8988T (cell line): ENCODE results near the gene REM2.

ENCODE experiments used
- DNase-seq: peaks from one replicate; pipeline ENCODE4 v3.0.0; 2011

Gene REM2

DNA sequence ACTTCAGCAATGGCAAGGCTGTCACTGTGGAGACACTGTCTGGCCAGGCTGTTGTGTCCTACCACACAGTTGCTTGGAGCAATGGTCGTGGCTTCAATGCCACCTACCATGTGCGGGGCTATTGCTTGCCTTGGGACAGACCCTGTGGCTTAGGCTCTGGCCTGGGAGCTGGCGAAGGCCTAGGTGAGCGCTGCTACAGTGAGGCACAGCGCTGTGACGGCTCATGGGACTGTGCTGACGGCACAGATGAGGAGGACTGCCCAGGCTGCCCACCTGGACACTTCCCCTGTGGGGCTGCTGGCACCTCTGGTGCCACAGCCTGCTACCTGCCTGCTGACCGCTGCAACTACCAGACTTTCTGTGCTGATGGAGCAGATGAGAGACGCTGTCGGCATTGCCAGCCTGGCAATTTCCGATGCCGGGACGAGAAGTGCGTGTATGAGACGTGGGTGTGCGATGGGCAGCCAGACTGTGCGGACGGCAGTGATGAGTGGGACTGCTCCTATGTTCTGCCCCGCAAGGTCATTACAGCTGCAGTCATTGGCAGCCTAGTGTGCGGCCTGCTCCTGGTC, 7.2 kb upstream of the REM2 start:
- DNase-seq = no peak

DNA sequence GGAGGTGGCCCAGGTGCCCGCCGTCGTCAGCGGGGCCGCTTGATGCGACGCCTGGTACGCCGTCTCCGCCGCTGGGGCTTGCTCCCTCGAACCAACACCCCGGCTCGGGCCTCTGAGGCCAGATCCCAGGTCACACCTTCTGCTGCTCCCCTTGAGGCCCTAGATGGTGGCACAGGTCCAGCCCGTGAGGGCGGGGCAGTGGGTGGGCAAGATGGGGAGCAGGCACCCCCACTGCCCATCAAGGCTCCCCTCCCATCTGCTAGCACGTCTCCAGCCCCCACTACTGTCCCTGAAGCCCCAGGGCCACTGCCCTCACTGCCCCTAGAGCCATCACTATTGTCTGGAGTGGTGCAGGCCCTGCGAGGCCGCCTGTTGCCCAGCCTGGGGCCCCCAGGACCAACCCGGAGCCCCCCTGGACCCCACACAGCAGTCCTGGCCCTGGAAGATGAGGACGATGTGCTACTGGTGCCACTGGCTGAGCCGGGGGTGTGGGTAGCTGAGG, 6.0 kb upstream of the REM2 start:
- DNase-seq = no peak

DNA sequence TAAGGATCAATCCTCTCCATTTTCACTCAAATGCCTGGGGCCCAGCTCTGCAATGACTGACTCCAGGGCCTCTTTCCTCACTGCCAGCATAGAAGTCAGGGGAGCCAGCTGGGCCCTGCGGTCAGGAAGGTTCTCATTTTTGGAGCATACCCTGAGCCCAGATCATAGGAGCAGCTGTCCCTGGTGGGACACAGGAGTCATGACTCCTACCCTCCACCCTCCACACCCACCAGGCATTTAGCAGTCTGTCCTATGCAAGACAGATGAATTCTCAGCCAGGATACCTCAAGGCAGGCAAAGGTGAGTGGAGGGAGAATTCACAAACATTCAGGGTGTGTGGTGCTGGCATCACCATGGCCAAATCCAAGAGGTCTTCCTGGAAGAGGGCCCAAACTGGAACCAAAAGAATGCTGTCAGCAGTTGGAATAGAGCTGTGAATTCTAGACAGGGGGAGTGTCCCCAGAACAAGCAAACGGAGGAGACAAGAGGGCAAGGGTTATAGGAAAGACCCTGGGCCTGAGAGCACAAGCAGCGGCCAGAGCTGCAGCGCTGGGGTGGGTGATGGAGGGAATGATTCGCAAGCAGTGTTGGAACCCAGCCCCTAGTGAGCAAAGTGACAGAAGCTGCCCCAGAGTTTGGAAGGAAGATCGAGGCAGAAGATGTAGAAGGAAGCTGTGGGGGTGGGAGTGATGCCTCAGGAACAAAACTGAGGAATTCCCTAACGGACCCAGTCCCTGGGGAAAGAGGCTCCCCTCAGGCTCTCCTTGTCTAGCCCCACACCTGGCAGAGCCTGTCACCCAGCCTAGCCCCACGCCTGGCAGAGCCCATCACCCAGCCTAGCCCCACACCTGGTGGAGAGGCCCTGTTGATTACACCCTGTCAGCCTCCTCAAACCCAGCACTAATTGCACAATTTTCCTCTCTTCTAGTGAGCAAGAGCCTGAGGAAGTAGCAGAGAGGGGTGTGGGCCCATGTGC, 4.5 kb upstream of the REM2 start:
- no peak for DNase-seq

DNA sequence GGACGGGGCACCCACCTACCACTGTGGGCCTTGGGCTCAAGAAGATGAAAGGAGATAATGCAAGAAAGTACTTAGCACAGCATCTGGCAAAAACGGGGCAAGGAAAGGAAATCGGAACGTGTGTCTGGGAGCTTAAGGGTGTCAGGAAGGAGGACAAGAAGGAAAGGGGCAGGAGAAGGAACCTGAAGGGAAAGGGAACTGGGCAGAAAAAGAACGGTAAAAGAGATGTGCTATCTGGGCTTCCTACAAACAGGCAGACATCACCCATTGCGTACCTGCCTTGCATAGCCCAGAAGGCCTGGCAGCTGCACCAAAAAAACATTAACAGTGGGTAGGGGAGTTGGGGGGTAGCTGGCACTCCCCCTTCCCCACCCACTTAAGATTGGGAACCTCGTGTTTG, 958 bp upstream of the REM2 start:
- no peak for DNase-seq

DNA sequence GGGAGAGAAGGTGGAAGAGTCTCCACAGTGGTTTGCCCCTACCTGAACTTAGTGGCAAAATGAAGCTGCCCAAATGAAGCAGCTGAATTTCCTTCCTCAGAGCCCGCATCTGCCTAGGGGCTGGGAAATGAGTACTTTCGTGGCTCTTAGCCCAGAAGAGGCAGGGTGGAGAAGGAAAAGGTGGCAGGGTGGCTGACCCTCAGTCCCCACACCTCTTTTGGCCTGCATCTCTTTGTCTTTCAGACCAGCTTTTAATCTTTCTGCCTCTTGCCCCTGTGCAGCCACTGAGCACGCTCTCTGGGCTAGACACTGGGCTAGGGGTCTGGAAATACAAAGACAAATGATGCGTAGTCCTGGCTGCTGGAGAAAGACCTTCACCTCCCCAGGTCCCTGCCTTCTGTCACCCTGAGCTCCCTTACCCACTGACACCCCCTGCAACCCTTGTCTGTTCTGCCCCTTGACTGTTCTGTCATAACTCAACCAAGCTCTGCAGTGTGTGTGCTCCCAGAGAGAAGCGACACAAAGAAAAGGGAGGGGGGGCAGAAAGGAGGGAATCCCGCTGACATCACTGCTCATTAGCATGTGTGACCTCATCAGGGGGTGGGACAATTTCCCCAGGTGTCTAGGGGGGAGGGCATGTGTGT, 371 bp upstream of the REM2 start:
- DNase-seq = no peak

DNA sequence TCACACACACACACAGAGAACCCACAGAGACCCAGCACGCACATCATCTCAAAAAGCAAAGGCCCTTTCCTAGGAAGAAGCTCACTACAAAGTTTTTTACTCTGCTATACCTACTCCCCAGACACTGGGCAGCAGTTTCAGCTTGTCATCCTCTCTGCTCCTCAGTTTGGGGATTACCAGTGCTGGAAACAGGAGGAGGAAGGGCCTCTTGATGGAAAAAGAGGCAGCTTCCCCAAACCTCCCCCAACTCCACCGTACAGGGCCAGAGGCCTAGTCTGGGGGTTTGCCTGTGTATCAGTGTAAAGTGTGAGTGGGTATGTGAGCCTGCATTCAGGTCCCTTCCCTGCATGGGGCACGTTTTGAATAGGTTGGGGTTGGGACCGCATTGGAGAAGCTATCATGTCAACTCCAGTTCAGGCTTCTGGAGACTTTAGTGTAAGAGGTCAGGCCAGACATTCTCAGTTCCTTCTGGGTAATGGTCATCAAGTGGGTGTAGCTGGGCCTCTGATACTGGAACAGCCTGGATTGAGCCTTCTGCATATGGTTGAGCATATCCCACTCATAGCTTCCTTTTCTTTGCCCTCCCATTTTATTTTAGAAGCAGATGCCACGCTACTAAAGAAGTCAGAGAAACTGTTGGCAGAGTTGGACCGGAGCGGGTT, 1.2 kb downstream of the REM2 start:
- no peak for DNase-seq

DNA sequence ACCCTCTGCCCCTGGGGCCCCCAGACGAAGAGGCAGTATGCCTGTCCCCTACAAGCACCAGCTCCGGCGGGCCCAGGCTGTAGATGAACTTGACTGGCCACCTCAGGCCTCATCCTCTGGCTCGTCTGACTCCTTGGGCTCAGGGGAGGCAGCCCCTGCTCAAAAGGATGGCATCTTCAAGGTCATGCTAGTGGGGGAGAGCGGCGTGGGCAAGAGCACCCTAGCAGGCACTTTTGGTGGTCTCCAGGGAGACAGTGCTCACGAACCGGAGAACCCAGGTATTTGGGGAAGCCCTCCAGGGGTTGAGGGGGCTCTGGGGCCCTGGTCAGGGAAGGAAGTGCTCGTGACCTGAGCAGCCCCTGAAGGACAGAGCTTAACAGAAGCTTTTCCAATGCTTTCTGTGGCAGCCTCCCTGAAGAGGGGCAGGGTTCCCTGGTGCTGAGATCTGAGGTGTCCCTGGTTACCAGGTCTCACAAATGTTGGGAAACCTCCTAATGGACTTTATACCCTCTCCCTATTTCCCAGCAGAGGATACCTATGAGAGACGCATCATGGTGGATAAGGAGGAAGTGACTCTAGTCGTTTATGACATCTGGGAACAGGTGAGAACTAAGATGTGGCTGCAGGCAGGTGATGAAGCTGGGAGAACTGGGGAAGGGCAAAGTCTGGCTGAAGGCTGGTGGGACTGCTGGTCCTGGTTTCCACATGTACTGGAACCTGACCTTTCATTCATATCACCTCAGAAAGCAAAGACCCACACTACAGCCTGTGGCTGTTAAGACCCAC, 1.9 kb downstream of the REM2 start:
- no peak for DNase-seq

DNA sequence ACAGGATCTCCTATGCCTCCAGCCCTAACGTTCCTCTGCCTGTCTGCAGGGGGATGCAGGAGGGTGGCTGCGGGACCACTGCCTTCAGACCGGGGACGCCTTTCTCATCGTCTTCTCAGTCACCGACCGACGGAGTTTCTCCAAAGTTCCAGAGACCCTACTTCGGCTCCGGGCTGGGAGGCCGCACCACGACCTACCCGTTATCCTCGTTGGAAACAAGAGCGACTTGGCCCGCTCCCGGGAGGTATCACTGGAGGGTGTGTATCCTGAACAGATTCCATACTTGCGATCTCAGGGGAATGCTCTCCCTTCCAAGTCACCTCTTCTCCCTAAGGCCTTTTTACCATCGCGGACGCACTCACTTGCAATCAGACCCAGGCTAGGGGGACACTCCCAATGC, 3.0 kb downstream of the REM2 start:
- no peak for DNase-seq

DNA sequence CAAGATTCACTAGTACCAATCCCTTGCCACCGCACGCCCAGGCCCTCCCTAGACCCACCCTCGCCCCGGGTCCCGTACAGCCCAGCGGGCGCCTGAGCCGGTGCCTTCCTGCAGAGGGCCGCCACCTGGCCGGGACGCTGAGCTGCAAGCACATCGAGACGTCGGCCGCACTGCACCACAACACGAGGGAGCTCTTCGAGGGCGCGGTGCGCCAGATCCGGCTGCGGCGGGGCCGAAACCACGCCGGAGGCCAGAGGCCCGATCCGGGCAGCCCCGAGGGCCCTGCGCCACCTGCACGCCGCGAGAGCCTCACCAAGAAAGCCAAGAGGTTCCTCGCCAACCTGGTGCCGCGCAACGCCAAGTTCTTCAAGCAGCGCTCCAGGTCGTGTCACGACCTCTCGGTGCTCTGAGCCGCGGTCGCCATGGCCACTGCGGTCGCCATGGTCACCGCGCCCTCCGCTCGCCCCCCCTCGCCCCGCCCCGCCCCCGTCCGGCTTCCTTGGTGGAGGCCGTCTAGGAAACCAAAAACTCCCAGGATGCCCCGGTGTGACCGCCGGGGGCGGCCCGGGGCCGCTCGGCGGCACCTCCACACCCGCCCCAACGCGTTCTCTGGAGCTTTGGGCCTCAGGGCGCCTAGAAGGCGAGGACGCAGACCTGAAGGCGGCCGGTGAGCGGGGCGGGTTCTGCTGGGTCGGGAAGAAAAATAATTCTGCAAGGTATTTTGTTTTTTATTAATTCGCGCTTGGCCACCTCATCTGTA, 3.7 kb downstream of the REM2 start:
- no peak for DNase-seq

DNA sequence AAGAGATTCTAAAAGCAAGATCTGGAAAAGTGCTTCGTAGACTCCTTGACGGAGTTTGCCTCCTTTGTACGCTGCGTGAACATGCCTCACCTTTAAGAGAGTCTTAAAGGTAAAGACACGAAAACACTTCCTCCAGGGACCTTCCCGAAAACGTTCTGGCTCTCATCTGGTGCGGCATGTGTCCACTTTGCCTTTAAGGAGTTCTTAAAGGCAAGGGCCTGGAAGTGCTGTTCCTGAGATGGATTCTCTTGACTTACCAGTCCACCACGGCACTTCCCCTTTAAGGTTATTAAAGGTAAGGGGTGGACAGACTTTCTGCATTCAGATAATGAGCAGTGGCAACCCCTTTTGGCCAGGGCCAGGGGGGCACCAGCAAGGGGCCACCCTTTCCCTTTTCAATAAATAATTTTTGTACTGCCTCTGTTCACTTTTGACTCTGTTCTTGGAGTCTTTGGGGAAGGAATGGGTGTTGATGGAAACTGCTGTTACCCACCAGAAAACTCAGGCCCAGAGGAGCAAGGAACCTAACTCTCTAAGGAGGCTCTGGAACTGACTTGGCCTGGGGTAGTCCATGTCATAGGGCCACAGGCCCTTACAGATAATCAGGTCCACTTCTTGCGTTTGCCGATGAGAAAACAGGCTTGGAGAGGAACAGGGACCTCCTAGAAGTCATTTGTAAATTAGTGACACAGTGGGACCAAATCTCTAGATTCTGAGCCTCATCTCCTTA, 4.4 kb downstream of the REM2 start:
- DNase-seq = no peak

DNA sequence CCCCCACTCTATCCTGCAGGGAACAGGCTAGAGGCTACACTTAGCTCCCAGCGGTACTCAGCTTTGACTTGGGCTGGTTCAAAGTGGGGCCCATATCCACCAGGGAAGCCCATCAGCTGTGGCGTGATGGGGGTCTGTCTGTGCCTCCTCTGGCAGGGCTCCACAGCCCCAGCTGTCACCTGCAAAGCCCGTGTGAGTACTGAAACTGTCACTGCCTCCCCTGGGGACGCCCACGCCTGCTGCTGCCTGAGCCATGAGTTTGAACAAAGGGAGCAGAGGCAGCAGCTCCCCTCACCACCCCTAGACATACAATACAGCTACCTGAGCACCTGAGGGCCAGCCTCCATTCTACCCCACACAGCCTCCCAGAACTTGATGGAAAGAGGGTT, 5.0 kb downstream of the REM2 start:
- no peak for DNase-seq

DNA sequence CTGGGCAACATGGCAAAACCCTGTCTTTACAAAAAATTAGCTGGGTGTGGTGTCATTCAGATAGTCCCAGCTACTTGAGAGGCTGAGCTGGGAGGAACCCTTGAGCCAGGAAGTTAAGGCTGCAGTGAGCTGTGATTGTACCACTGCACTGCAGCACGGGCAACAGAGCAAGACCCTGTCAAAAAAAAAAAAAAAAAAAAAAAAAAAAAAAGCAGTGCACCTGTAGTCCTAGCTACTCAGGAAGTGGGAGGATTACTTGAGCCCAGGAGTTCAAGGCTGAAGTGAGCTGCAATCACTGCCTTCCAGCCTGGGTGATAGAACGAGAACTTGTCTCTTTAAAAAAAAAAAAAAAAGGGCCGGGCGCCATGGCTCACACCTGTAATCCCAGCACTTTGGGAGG, 5.6 kb downstream of the REM2 start:
- DNase-seq = no peak

DNA sequence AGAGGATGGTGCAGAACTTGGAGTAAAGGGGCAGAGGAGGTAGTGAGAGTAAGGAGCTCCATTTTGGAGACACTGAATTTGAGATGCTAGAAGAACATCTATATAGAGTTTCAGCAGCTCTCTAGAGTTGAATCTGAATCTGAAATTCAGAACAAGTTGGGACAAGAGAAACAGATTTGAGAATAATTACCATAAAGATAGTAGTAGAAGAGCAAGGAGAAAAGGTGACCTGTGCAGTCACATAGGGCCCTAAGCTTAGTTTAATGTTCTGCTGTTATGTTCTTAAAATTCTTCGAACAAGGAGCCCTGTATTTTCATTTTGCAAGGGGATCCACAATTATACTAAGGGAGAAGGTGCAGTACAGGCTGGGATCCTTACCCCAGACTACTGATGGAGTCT, 7.4 kb downstream of the REM2 start:
- DNase-seq = no peak

DNA sequence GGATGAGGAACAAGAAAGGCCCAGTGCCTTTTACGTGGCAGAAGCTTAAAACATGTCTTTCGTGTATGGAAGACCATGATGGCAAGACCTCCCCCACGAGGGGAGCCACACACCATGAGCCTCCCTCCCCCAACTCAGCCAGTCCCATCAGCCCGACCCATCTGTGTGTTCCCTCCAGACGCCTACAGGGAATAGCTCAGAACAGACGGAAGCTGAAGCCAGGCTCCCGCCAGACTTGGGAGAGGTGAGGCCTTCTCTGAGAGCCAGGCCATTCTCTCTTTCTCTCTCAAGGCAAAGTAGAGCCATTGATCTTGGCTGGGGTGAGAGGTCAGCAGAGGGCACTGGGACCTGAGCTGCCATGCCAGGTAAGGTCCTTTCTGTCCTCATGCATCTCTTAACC, 9.5 kb downstream of the REM2 start:
- DNase-seq = no peak

DNA sequence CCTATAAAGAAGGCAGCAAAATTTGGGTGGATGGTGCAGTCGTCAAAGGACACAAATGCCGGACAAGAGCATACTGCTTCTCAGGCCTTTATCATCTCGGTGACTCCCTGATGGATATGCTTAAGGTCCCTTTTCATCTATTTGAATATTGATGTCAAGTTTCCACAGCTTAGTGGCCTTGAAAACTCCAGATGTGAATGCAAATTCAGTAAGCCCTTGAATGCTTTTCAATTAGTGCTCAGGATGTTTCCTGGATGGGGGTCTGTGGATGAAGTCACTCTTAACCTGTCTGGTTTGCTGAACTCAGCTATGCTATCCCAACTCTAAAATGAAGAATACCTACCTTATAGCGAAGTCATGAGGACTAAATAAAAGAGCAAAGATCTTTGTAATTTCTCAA, 10.7 kb downstream of the REM2 start:
- DNase-seq = no peak

DNA sequence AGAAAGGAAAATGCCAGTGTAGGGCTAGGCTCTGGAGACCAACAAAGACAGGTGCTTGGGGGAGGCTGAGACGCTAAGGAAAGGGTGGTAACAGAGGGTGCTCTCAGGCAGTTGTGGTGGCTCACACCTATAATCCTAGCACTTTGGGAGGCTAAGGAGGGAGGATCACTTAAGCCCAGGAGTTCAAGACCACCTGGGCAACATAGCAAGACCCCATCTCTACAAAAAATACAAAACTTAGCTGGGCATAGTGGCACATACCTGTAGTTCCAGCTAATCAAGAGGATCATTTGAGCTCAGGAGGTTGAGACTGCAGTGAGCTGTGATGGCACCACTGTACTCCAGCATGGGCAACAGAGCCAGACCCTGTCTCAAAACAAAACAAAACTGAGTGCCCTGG, 12.4 kb downstream of the REM2 start:
- no peak for DNase-seq

DNA sequence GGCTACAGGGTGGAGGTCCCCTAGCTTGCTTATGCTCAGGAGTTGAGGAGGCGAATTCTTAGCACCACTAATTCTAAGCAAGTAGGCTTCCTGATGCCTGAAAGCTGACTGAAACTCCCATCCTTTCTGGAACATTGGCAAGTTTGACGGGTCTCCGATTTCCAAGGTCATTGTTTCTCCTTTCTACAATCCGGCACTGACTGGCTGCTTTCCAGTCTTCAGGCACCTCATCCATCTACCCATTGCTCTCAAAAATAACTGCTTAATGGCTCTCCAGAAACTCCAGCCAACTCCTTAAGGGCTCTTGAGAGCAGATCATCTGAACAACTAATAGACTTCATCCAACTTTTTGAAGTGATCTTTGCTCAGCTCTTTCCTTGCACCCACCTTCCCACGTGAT, 13.3 kb downstream of the REM2 start:
- no peak for DNase-seq

DNA sequence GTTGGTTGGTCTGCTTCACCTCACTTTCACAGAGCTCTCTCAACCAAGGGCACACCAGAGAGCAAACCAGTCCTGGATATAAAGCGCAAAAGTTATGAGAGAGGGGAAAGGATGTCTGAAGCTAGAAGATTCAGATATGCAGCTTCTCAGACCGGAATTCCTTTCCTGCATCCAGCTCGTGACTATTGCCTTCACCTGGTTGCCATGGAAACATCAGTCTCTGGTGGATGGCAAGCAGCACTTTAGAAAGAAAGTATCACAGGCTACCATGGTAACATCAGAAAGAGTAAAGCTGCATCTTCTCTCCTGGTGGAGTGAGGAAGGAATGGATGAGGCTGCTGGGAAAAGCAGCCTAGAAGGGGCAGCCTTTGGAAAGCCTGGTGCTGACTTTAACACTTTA, 13.7 kb downstream of the REM2 start:
- no peak for DNase-seq

DNA sequence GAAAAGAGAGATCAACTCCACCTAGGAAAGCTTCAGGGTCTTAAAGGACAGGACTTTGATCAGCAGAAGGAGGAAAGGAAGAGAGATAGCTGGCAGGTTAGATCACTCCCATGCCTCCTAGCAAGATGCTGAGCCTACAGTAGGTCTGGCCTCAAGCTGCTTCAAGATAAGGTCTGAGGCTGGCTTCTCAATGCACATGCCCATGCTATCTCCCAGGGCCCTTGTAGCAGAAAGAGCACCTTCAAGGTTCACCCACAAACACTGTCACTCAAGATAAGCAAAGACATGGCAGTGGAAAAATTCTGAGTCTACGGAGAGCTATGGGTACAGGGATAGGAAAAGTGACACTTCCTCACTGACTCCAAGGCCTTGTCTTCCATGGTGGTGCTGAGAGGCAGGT, 14.3 kb downstream of the REM2 start:
- no peak for DNase-seq

DNA sequence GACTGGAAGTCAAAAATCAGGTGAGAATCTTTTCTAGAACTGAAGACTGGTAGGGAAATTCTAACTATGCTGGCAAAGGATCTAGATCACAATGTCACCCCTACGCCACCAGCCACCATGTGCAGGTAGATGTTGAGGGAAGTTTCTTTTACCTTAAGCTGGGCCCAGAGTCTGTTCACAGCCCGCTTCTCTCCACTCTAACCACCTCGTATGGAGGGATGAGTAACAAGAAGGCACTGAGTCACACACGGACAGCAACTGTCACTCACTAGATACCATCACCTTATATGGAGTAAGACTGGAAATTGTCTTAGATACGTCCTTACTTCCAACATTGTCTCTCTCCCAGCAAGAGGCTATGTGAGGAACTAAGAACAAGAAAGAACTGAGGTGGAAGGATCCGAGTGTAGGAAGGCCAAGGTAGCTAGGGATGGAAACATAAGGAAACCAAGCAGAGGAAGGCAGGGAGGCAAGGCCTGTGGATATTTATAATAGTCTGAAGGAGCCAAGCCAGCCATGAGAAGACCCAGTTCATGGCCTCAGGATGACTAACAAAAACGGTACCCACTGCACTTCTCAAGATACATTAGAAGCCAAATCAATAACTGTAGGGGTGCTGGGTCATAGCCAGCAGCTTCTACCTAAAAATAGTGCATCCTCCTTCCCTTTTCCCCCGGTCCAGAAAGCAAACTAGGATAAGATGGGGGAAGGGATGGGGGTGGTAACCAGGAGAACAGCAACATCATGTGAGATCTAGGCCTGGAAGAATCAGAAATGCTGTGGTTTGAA, 15.5 kb downstream of the REM2 start:
- no peak for DNase-seq
